Natural killer cell treated with Interleukin-12 subunit alpha and Interleukin-12 subunit beta and Interleukin-15 and Interleukin-18, amount 100 ng/mL, for 72 hours (primary cell): ENCODE measurements around the gene HIC1. TPM values are rescaled to one million over a fixed set of nuclear protein-coding genes. Genes with fewer than 3 reads are reported as not detected.

Experiments used
- ATAC-seq, 2 donors: fragments of 150-1000 bp; cut with Tn5 transposase in 1 of 2; sonication (Bioruptor Pico), chemical (Tn5 transposase) in 1 of 2; 2 replicates each; pipeline ENCODE4 v1.10.0; 2021
- DNase-seq: peaks from one replicate; pipeline ENCODE4 v3.0.0; 2022; ENCODE audit warnings: low spot score
- H3K27ac Mint-ChIP-seq, 2 donors: 1 replicate in 1 of 2; 2 replicates in 1 of 2; pipeline ENCODE4 v1.8.0; 2022; ENCODE audit warnings: mixed read lengths in 2 of 2, mild to moderate bottlenecking in 1 of 2, moderate library complexity in 1 of 2
- H3K27me3 Mint-ChIP-seq, 2 donors: 1 replicate in 1 of 2; 2 replicates in 1 of 2; pipeline ENCODE4 v1.8.0; 2022; ENCODE audit warnings: mixed read lengths in 2 of 2
- H3K36me3 Mint-ChIP-seq: one replicate; pipeline ENCODE4 v1.8.0; 2022; ENCODE audit warnings: mixed read lengths
- H3K4me1 Mint-ChIP-seq, 2 donors: 1 replicate in 1 of 2; 2 replicates in 1 of 2; pipeline ENCODE4 v1.8.0; 2022; ENCODE audit warnings: low read depth in 2 of 2, mixed read lengths in 2 of 2, mild to moderate bottlenecking in 1 of 2
- H3K4me3 Mint-ChIP-seq: one replicate; pipeline ENCODE4 v1.8.0; 2022; ENCODE audit warnings: mixed read lengths
- H3K9me3 Mint-ChIP-seq: 2 replicates; pipeline ENCODE4 v1.8.0; 2022; ENCODE audit warnings: mixed read lengths
- total RNA-seq, 2 donors: library from RNA; stranded (reverse); gene quantifications; one replicate each; pipeline ENCODE4 v1.2.3, GENCODE V29; 2022

HIC1 gene
- total RNA-seq, 2 donors from 2014 or later = 24.8 to 56.7 TPM

GRCh38 chr17:2030779-2031163, 24.1 kb upstream of the HIC1 start:
- Mint-ChIP-seq H3K4me1 (peaks cover 9 to 12% of the 10 kb centered on the region in 2 donors), H3K27me3 (peaks cover 8 to 13% of the 10 kb centered on the region in 2 donors), H3K27ac (peak overlapping the region; percentile 61 to 84), H3K4me3 (peak overlapping the region; percentile 94), H3K36me3 (peaks cover 4% of the 10 kb centered on the region), H3K9me3 (no peaks in the 10 kb centered on the region)
- DNase-seq (no peak), ATAC-seq (no peak)

- Mint-ChIP-seq H3K4me1 (peaks cover 5 to 6% of the 10 kb centered on the region in 2 donors), H3K4me3 (no peak overlapping the region), H3K27me3 (no peaks in the 10 kb centered on the region), H3K27ac (no peak overlapping the region), H3K36me3 (no peaks in the 10 kb centered on the region), H3K9me3 (no peaks in the 10 kb centered on the region)
- no peak for DNase-seq
- no peak for ATAC-seq
Measured at GRCh38 chr17:2033153-2033552, 21.8 kb upstream of the HIC1 start.

- H3K4me1 Mint-ChIP-seq = peaks cover 5 to 6% of the 10 kb centered on the region in 2 donors
- no peaks in the 10 kb centered on the region for H3K9me3 Mint-ChIP-seq
- no peaks in the 10 kb centered on the region for H3K27me3 Mint-ChIP-seq
- DNase-seq (no peak), ATAC-seq (no peak)
- no peak overlapping the region for H3K27ac Mint-ChIP-seq
- no peaks in the 10 kb centered on the region for H3K36me3 Mint-ChIP-seq
- H3K4me3 Mint-ChIP-seq = no peak overlapping the region
Measured at GRCh38 chr17:2034157-2034556, 20.7 kb upstream of the HIC1 start.

- Mint-ChIP-seq H3K4me1 (peaks cover 5 to 6% of the 10 kb centered on the region in 2 donors), H3K4me3 (no peak overlapping the region), H3K9me3 (no peaks in the 10 kb centered on the region), H3K36me3 (no peaks in the 10 kb centered on the region), H3K27ac (no peak overlapping the region), H3K27me3 (no peaks in the 10 kb centered on the region)
- DNase-seq (no peak), ATAC-seq (no peak)
Measured at GRCh38 chr17:2034806-2035540, 19.9 kb upstream of the HIC1 start.

- Mint-ChIP-seq H3K4me3 (no peak overlapping the region), H3K27me3 (no peaks in the 10 kb centered on the region), H3K27ac (no peak overlapping the region), H3K9me3 (no peaks in the 10 kb centered on the region), H3K4me1 (peaks cover 2 to 3% of the 10 kb centered on the region in 2 donors), H3K36me3 (no peaks in the 10 kb centered on the region)
- DNase-seq = no peak
- ATAC-seq = no peak
Measured at GRCh38 chr17:2035541-2036488, 19.1 kb upstream of the HIC1 start.

- DNase-seq (no peak), ATAC-seq (no peak)
- H3K36me3 Mint-ChIP-seq = no peaks in the 10 kb centered on the region
- H3K27ac Mint-ChIP-seq = no peak overlapping the region
- no peak overlapping the region for H3K4me3 Mint-ChIP-seq
- no peaks in the 10 kb centered on the region for H3K27me3 Mint-ChIP-seq
- H3K4me1 Mint-ChIP-seq = peaks cover 2% of the 10 kb centered on the region in 2 donors
- no peaks in the 10 kb centered on the region for H3K9me3 Mint-ChIP-seq
Measured at GRCh38 chr17:2037155-2037554, 17.7 kb upstream of the HIC1 start.

- peaks cover 15 to 17% of the 10 kb centered on the region in 2 donors for H3K4me1 Mint-ChIP-seq
- H3K27ac Mint-ChIP-seq = no peak overlapping the region
- no peaks in the 10 kb centered on the region for H3K27me3 Mint-ChIP-seq
- peak overlapping the region; percentile 96 for H3K4me3 Mint-ChIP-seq
- H3K36me3 Mint-ChIP-seq = peaks cover 7% of the 10 kb centered on the region
- DNase-seq (no peak), ATAC-seq (no peak)
- H3K9me3 Mint-ChIP-seq = no peaks in the 10 kb centered on the region
Measured at GRCh38 chr17:2040219-2040827, 14.6 kb upstream of the HIC1 start.

- Mint-ChIP-seq H3K4me3 (peak overlapping the region; percentile 96), H3K36me3 (peaks cover 7% of the 10 kb centered on the region), H3K9me3 (no peaks in the 10 kb centered on the region), H3K27ac (no peak overlapping the region), H3K4me1 (peaks cover 15 to 17% of the 10 kb centered on the region in 2 donors), H3K27me3 (no peaks in the 10 kb centered on the region)
- DNase-seq (no peak), ATAC-seq (no peak)
Measured at GRCh38 chr17:2040942-2041560, 13.9 kb upstream of the HIC1 start.

- peak within 1 kb of the TSS; percentile 96 for H3K4me3 Mint-ChIP-seq
- no peaks in the 10 kb centered on the region for H3K9me3 Mint-ChIP-seq
- H3K27ac Mint-ChIP-seq = peak within 1 kb of the TSS; percentile 93 to 94
- peaks cover 7% of the 10 kb centered on the region for H3K36me3 Mint-ChIP-seq
- ATAC-seq = peak; percentile 97
- peak; percentile 96 for DNase-seq
- peaks cover 15 to 17% of the 10 kb centered on the region in 2 donors for H3K4me1 Mint-ChIP-seq
- no peaks in the 10 kb centered on the region for H3K27me3 Mint-ChIP-seq
Measured at GRCh38 chr17:2041561-2042389, 13.1 kb upstream of the HIC1 start, which contains the start of gene OVCA2. Gene OVCA2, plus strand, starts transcription at chr17:2042022. Its CDS starts 26 bp downstream, at chr17:2042048.

GRCh38 chr17:2042390-2042847, 12.5 kb upstream of the HIC1 start:
- Mint-ChIP-seq H3K36me3 (peaks cover 7% of the 10 kb centered on the region), H3K4me3 (peak overlapping the region; percentile 96), H3K27ac (peak overlapping the region; percentile 93 to 94), H3K4me1 (peaks cover 15 to 17% of the 10 kb centered on the region in 2 donors), H3K27me3 (no peaks in the 10 kb centered on the region), H3K9me3 (no peaks in the 10 kb centered on the region)
- no peak for DNase-seq
- ATAC-seq = no peak

GRCh38 chr17:2042933-2043332, 12.0 kb upstream of the HIC1 start:
- Mint-ChIP-seq H3K36me3 (peaks cover 7% of the 10 kb centered on the region), H3K4me3 (peak overlapping the region; percentile 96), H3K9me3 (no peaks in the 10 kb centered on the region), H3K27me3 (no peaks in the 10 kb centered on the region), H3K27ac (peak overlapping the region; percentile 93 to 94), H3K4me1 (peaks cover 15 to 17% of the 10 kb centered on the region in 2 donors)
- ATAC-seq = no peak
- no peak for DNase-seq

GRCh38 chr17:2043785-2044184, 11.1 kb upstream of the HIC1 start:
- no peak for ATAC-seq
- no peak for DNase-seq
- Mint-ChIP-seq H3K4me1 (peaks cover 15 to 17% of the 10 kb centered on the region in 2 donors), H3K36me3 (peaks cover 7% of the 10 kb centered on the region), H3K27me3 (no peaks in the 10 kb centered on the region), H3K9me3 (no peaks in the 10 kb centered on the region), H3K4me3 (peak overlapping the region; percentile 96), H3K27ac (peak overlapping the region; percentile 93 to 94)
